ENCODE measurements around the gene ADCYAP1R1.

- TF ChIP-seq CTCF (IDR thresholded peaks at IDR 0.05) (peak; percentile 66 to 81 (median 69)), POLR2AphosphoS5 (IDR thresholded peaks at IDR 0.05) (no peak), POLR2A (IDR thresholded peaks at IDR 0.05) (no peak), EP300 (IDR thresholded peaks at IDR 0.05; ENCODE audit: low read depth) (no peak)
Measured at GRCh38 chr7:31122649-31123058, 70.5 kb downstream of the ADCYAP1R1 start.
